Measurements from ENCODE around the gene KCNJ1. TPM values are rescaled to one million over a fixed set of nuclear protein-coding genes. Genes with fewer than 3 reads are reported as not detected.

Gene KCNJ1
- total RNA-seq, 1 experiment from 2014 or later = not detected

GRCh38 chr11:128862908-128863660, 4.0 kb downstream of the KCNJ1 start:
- peak; percentile 53 for DNase-seq (ENCODE audit: low spot score)
- no peak overlapping the region for H3K4me3 ChIP-seq (ENCODE audit: low read depth, low read length, poor library complexity, severe bottlenecking)
- no peak for TF ChIP-seq CTCF (conservative IDR thresholded peaks at IDR 0.05; ENCODE audit: low read depth, low read length)
- TF ChIP-seq EZH2 (IDR thresholded peaks at IDR 0.05; ENCODE audit: borderline replicate concordance, low read depth, low read length, poor library complexity, severe bottlenecking) = no peak
- peaks cover 5% of the 10 kb centered on the region for H3K4me1 ChIP-seq (ENCODE audit: insufficient read depth, low read length, poor library complexity, severe bottlenecking)
- ChIA-PET POLR2A (ENCODE audit: low non-redundant PET) (no interaction called here), CTCF (no interaction called here)
- H3K27me3 ChIP-seq (replicated peaks; ENCODE audit: insufficient read depth, low read depth, low read length, poor library complexity) = no peaks in the 10 kb centered on the region
- intact Hi-C loops (cut with micrococcal nuclease; ENCODE audit: unreplicated experiment) = no loop called here
- no peaks in the 10 kb centered on the region for H3K9me3 ChIP-seq (ENCODE audit: low read depth, low read length, poor library complexity, severe bottlenecking)
- H3K36me3 ChIP-seq (ENCODE audit: insufficient read depth, low read length, poor library complexity, severe bottlenecking) = no peaks in the 10 kb centered on the region
- H3K27ac ChIP-seq (ENCODE audit: low read depth, low read length, poor library complexity, severe bottlenecking) = no peak overlapping the region
- BruUV-seq (replicated peaks) = no TSS peak

GRCh38 chr11:128862406-128862805, 4.7 kb downstream of the KCNJ1 start:
- intact Hi-C loops (cut with micrococcal nuclease; ENCODE audit: unreplicated experiment) = no loop called here
- no peak for TF ChIP-seq CTCF (conservative IDR thresholded peaks at IDR 0.05; ENCODE audit: low read depth, low read length)
- no peak for TF ChIP-seq EZH2 (IDR thresholded peaks at IDR 0.05; ENCODE audit: borderline replicate concordance, low read depth, low read length, poor library complexity, severe bottlenecking)

GRCh38 chr11:128860571-128861361, 6.3 kb downstream of the KCNJ1 start:
- no TSS peak for BruUV-seq (replicated peaks)
- H3K27me3 ChIP-seq (replicated peaks; ENCODE audit: insufficient read depth, low read depth, low read length, poor library complexity) = no peaks in the 10 kb centered on the region
- peaks cover 5% of the 10 kb centered on the region for H3K4me1 ChIP-seq (ENCODE audit: insufficient read depth, low read length, poor library complexity, severe bottlenecking)
- DNase-seq (ENCODE audit: low spot score) = no peak
- no peaks in the 10 kb centered on the region for H3K9me3 ChIP-seq (ENCODE audit: low read depth, low read length, poor library complexity, severe bottlenecking)
- no peak overlapping the region for H3K4me3 ChIP-seq (ENCODE audit: low read depth, low read length, poor library complexity, severe bottlenecking)
- ChIA-PET CTCF (interaction anchor here (0.6 kb wide), 1 partner anchor 45 kb away, joined by 3 read pairs; no protein-coding TSS in a partner anchor), POLR2A (ENCODE audit: low non-redundant PET) (interaction anchor here (1.0 kb wide), 1 partner anchor 455 kb away, joined by 3 read pairs; no protein-coding TSS in a partner anchor)
- H3K27ac ChIP-seq (ENCODE audit: low read depth, low read length, poor library complexity, severe bottlenecking) = no peak overlapping the region
- intact Hi-C loops (cut with micrococcal nuclease; ENCODE audit: unreplicated experiment) = no loop called here
- H3K36me3 ChIP-seq (ENCODE audit: insufficient read depth, low read length, poor library complexity, severe bottlenecking) = no peaks in the 10 kb centered on the region
- TF ChIP-seq CTCF (conservative IDR thresholded peaks at IDR 0.05; ENCODE audit: low read depth, low read length) = no peak
- no peak for TF ChIP-seq EZH2 (IDR thresholded peaks at IDR 0.05; ENCODE audit: borderline replicate concordance, low read depth, low read length, poor library complexity, severe bottlenecking)

More at GRCh38 chr11:128862406-128862805, 4.7 kb downstream of the KCNJ1 start:
- H3K4me1 ChIP-seq (ENCODE audit: insufficient read depth, low read length, poor library complexity, severe bottlenecking) = peaks cover 5% of the 10 kb centered on the region
- DNase-seq (ENCODE audit: low spot score) = no peak
- H3K36me3 ChIP-seq (ENCODE audit: insufficient read depth, low read length, poor library complexity, severe bottlenecking) = no peaks in the 10 kb centered on the region
- CTCF ChIA-PET = no interaction called here
- no TSS peak for BruUV-seq (replicated peaks)
- POLR2A ChIA-PET (ENCODE audit: low non-redundant PET) = no interaction called here
- no peak overlapping the region for H3K27ac ChIP-seq (ENCODE audit: low read depth, low read length, poor library complexity, severe bottlenecking)
- H3K27me3 ChIP-seq (replicated peaks; ENCODE audit: insufficient read depth, low read depth, low read length, poor library complexity) = no peaks in the 10 kb centered on the region
- no peaks in the 10 kb centered on the region for H3K9me3 ChIP-seq (ENCODE audit: low read depth, low read length, poor library complexity, severe bottlenecking)
- H3K4me3 ChIP-seq (ENCODE audit: low read depth, low read length, poor library complexity, severe bottlenecking) = no peak overlapping the region

Data from A673 (cell line).